Hematopoietic multipotent progenitor cell treated with erythropoietin and hydrocortisone succinate and interleukin-3 and kit ligand, for 17 days (in vitro differentiated cells): ENCODE results near the gene GRK1.

ENCODE experiments used
- DNase-seq: peaks from one replicate; pipeline ENCODE4 v3.0.0-alpha.2; 2015; ENCODE audit warnings: low spot score

Gene GRK1

DNA sequence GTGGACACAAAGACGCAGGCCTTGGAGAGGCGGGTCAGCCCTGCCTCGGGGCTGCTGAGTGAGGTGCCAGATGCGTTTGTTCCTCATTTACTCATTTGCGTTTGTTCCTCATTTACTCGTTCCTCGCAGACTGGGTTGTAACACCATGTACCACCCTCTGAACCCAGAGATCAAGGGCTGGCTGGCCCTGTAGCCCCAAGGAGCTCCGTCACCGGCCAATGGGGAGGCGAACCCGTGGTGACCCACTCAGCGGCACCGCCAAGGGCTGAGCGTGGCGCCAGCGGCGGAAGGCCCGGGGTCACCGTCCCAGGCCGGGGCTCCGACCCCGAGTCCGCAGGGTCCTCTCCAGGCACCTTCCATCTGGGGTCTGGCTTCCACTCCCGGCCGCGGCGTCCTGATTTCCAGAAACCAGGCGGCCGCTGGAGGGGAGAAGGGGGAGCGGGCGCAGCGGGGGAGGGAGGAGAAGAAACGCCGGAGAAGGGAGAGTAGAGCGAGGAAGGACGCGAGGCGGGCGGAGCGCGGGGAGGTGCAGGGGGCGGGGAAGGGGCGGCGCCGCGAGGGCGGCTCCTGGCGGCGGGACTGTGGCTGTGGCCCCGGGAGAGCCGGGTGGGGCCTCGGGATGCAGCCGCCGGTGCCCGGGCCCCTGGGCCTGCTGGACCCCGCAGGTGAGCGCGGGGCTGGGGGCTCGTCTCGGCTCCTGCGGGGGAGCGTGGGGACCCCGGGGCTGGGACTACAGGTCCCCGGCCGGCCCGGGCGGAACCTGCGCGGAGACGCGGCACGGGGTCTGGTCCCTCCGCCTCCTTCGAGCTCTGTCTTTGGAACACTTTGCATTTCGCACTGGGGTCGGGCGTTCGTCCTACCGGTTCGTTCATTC lies 91.9 kb downstream of the GRK1 start, which contains the start of gene TMEM255B:
Gene TMEM255B (plus strand): TSS at position 576 of the 874 bp plus-strand sequence. CDS start 44 bp downstream, at position 620.
- DNase-seq = no peak

DNA sequence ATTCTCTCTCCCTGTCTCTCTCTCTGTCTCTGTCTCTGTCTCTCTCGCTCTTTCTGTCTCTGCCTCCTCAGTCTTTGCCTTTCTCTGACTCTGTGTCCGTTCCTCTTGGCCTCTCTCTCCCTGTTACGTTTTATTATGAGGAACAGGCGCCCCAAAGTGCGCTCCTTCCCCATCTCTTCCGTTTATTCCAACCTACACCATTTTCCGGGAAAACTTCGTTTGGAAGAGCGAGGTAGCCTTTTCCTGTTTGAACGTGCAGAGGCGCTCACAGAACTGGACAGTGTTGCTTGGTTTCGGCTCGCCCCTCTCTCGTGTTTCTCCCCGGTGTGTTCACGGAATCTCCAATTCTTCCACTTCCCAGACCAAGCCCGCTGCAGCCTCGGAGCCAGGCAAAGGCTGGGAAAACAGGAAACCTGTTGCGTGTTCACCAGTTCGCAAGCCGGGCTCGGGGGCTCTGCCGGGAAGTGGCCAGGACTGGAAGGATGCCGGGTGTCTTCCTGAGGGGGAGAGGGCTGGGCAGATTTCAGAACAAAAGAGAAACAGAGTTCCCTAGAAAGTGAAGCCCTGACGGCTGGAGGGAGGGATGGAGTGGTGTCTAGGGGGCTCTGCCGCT lies 92.6 kb downstream of the GRK1 start:
- no peak for DNase-seq

DNA sequence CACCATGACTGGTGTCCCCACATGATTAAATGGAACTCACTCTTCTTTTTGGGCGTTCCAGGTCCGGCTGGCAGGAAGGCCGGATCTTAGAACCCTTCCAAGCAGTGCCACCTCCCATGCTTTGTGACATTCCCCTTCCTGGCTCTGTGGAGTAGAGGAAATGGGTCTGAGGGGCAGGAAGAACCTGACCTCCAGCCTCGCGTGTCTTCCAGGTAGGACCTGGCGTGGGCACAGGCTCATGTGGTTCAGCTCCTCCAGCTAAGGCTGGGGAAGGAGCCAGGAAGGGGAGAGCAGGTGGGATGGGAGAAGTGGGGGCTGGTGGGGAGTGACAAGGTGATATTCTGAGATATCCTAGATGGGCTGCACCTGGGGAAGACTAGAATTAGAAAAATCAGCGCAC lies 94.1 kb downstream of the GRK1 start:
- DNase-seq = no peak

DNA sequence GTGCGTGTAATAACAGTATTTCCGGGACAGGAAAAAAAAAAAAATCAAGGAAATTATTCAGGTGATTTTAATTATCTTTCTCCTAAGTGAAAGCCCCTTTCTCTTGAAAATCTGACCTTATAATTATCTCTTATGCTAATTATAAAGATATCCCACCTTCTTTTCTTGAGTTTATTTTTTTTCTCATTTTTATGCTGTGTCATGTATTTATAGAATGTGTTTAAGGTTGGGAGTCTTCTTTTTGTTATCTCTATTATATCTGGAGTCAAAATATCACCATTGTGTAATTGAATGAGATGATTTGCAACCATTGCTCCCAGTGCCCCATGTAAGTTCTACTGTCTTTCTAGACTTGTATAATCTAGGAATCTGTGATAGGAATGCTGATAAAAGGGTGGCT lies 95.1 kb downstream of the GRK1 start:
- no peak for DNase-seq

DNA sequence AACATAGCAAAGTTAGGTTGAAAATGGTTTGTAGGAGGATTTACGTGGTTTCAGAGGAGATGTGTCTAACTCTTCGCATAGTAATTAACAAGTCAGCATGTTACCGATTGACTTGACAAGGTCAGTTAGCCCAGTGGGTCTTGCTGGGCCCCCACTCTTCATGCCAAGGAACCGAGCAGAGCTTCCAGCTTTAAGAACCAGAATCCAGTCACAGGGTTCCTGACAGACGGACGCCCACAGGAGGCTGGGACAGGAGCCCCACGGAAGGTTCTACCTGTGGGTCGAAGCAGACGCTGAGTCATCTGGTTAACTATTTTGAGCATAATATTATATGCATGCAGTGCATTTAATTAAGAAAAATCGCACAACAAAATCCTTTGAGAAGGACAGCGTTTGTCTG lies 95.5 kb downstream of the GRK1 start:
- DNase-seq = no peak

DNA sequence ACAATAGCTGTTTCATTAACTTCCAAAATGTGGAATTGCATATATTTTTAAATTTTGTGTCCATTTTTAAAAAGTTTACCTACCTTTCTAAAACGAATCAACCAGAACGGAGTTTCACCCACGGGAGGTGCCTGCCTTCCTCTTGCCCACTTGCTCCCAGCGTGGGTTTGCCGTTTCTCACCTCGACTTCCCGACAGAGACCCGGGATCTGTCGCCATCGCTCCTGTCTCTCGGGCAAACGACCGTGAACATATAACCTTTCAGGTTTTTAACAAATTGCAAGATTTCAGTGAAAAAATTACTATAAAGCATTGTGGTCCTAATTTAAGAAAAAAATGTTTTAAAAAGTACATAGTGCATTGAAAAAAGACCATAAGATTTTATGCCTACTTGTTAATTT lies 96.2 kb downstream of the GRK1 start:
- no peak for DNase-seq

DNA sequence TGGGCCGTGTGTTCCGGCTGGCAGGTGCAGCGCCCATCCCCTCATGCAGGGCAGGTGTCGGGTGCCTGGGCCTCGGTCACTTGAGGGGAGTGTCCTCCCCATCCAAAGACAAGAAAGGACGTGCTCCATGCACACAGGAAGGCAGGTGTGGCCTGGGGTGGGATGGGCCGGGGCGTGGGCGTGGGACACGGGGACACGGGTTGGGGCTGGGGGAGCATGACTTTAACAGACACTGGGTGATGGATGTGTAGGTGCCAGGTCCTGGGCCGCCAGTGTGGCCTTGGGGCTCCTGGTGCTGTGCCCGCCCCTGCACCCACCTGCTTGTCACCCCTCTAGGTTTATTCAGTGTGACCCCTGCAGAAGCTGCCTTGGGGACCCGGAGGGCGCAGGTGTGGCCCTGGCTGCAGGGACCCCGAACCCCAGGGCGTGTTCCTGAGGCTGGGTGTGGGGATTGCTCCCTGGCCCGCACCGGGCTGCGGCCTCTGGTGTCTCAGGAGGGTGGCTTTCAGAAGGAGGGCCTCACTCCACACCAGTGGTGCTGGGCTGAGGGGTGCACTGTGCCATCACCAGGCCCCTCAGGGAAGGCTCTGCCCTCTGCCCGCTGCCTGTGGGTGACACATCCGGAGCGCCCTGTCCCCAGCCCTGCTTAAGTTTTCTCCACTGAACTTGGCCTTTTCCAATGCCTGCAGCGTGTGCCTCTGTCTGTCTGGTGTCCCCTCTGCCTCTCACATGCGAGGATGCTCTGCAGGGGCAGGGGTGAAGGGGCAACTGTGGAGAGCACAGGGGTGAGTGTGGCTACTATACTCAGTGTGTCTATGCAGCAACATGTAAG lies 97.2 kb downstream of the GRK1 start:
- no peak for DNase-seq

DNA sequence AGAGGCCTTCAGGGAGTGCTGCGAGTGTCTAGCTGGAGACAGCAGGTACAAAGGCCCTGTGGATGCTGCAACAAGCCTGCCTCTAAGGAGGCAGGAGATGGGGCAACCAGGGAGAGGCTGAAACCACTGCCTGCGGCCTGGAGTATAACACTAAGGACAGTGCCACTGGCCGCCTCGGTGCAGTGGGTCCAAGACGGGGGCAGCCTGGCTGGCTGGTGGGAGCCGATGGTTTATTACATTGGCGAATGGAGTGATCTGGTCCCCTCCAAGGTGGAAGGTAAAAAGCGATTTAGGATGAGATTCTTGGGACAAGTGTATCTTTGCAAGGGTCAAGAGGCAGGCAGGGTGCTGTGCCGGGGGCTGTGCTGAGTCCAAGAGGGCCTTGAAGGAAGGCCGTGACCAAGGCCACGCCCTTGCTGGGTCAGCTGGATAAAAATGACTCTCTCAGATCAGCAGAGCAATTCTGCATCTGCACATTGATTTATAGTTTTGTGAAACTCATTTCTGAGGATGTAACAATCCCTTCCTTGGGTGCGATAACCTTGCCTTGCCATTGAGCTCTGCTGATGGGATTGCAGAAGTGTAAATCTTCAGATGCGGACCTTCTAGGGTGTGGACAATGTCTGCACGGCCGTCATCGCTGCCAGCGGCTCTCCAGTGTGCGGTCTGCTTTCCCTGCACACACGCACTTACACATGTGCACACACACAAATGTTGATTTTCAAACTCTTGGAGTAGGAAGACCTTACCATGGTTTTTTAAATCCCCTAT lies 98.0 kb downstream of the GRK1 start:
- DNase-seq = no peak

GRCh38 chr13:113765564-113765910 lies 98.5 kb downstream of the GRK1 start:
- DNase-seq = no peak

DNA sequence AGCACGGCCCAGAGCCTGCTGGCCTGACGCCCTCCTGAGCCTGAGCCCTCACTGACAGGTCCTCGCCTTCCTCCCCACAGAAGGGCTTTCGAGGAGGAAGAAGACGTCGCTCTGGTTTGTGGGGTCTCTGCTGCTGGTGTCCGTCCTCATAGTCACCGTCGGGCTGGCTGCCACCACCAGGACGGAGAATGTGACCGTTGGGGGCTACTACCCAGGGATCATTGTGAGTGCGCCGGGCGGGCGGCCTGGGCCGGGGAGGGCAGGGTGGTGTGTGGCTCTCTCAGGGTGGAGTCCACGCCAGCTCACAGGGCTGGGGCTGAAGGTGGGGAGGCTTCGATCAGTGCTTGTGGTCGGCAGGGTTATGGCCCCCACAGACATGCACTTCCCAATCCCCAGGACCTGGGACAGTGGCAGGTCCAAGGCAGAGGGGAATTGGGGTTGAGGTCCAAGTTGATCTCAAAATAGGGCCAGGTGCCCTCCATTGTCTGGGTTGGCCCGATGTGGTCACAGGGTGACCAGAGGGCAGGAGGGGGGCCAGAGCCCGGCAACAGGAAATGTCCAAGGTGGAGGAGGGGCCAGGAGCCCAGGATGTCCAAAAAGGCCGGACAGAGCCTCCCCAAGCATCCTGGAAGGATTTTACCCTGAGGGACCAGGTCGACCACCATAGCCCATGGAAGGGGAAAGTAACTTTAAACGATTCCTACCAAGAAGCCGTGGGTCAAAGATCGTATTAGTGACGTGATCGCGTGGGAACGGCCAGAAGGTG lies 99.2 kb downstream of the GRK1 start:
- DNase-seq = no peak

- no peak for DNase-seq
Observed at GRCh38 chr13:113767366-113767765, 100.3 kb downstream of the GRK1 start.

DNA sequence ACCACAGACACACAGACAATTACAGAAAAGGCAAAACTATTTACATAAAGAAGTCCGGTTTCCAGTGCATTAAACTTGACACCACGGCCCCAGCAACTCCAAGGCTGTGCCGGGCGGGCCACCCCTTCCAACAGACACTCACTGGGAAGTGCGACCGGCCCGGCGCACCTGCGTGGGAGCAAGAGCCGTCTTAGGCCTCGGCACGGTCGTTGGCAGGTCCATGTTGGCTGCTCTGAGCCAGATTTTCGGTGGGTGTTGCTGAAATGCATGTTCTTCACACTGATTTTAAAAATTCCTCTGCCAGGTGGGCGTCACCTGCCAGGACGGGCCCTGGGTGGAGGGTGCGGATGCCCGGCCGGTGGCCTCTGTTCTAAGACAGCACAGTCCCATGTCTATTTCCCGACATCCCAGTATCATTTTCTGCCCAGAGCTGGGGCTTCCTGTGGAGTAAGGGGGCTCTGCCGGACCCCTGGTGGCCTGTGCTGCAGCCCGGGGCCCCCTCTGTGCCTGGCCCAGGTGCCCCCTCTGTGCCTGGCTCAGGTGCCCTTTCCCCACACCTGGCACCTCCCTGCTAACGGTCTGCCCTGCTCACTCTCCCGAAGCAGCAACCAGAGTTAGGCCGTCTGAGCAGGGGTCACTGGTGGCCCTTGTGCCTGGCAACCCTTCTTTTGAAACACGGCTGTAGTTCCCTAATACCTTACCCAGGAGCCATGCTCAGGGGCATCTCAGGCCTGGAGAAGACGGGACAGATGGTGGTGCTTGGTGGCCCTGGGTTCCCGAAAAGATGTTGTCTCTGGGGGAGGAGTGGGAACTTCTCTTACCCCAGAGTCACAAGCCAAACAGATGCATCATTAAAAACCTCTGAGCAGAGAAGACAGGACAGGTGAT lies 101.2 kb downstream of the GRK1 start:
- DNase-seq = no peak

DNA sequence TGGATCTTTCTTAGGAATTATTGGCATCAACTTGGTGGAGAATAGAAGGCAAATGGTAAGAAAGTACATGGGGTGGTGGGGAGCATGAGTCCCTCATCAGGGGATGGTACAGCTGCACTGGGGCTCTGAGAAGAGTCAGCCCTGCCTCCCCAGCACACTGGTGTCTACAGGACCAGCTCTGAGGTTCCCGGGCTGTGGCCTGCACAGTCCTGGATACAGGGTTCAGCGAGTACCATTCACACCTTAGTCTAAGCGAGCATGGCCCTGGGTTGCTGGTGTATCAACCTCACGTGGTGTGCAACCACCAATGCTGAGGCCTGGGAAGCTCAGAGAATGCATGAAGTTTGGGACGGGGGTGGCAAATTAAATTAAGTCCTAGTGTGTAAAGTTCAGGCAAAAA lies 102.1 kb downstream of the GRK1 start:
- no peak for DNase-seq

- no peak for DNase-seq
Observed at GRCh38 chr13:113769881-113770280, 102.9 kb downstream of the GRK1 start.

GRCh38 chr13:113770441-113770840 lies 103.4 kb downstream of the GRK1 start:
- DNase-seq = no peak

GRCh38 chr13:113770937-113771336 lies 103.9 kb downstream of the GRK1 start:
- DNase-seq = no peak

DNA sequence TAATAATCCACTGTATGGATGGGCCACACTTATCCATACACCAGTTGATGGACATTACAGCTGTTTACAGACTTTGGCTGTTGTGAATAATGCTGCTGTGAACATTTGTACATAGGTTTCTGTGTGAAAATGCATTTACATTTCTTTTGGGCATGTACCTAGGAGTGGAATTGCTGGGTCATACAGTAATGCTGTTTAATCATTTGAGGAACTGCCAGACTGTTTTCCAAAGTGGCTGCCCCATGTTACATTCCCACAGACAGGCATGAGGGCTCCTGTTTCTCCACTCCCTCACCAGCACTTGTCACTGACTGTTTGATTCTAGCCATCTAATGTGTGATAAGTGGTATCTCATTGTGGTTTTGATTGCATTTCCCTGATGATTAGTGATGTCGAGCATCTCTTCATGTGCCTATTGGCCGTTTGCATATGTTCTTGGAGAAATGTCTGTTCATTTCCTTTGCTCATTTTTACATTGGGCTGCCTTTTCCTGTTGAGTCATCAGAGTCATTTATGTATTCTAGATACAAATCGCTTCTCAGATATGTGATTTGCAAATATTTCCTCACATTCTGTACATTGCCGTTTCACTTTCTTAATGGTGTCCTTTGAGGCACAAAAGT lies 104.8 kb downstream of the GRK1 start:
- no peak for DNase-seq

DNA sequence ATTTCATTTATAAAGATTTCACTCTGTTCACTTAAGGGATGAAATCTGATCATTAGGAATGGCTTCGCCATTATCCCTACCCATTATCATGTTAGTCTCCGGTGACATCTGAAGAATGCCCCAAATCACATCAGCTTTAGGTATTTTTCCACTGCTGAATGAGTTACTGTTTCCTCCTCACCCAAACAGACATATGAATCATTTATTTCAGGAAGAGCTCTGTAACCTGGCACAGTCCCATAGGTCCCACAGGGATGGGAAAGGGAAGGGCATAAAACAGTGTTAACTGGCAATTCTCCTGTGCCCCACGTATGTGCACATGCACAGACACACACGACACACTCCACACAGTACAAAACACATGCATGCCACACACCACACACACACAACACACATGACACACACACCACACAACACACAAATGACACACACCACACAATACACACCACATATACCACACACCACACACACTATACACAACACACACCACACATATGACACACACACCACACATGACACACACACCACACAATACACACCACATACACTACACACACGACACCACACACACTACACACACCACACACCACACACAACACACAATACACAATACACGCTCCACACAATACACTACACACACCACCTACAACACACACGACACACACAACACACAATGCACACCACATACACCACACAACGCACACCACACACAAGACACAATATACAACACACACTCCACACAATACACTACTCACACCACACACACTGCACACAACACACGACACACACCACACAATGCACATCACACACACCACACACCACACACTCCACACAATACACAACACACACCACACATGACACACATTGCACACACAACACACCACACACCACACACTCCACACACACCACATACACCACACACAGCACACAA lies 107.4 kb downstream of the GRK1 start:
- no peak for DNase-seq
